NCI-H2029 (cell line): Measurements from ENCODE around the gene LRP1B.

Source experiments
- DNase-seq: peaks from one replicate; lab custom pipeline; 2025; lab: John Stamatoyannopoulos, UW

Gene LRP1B

GRCh38 chr2:140892911-140893637, 1237.7 kb downstream of the LRP1B start:
- no peak for DNase-seq

GRCh38 chr2:140892436-140892835, 1238.4 kb downstream of the LRP1B start:
- DNase-seq = no peak

GRCh38 chr2:140891614-140892212, 1239.1 kb downstream of the LRP1B start:
- DNase-seq = no peak

GRCh38 chr2:140882671-140883620, 1247.9 kb downstream of the LRP1B start:
- DNase-seq = no peak

- no peak for DNase-seq
These were observed 1250.2 kb downstream of the LRP1B start for GRCh38 chr2:140880573-140880972.

GRCh38 chr2:140876015-140876414, 1254.8 kb downstream of the LRP1B start:
- no peak for DNase-seq

GRCh38 chr2:140873915-140874531, 1256.8 kb downstream of the LRP1B start:
- no peak for DNase-seq

GRCh38 chr2:140869925-140870324, 1260.9 kb downstream of the LRP1B start:
- DNase-seq = no peak

GRCh38 chr2:140869107-140869506, 1261.7 kb downstream of the LRP1B start:
- DNase-seq = no peak

- DNase-seq = no peak
These were observed 1265.0 kb downstream of the LRP1B start for GRCh38 chr2:140865837-140866236.

GRCh38 chr2:140863713-140864112, 1267.1 kb downstream of the LRP1B start:
- peak; percentile 10 for DNase-seq

GRCh38 chr2:140862181-140862580, 1268.6 kb downstream of the LRP1B start:
- no peak for DNase-seq

GRCh38 chr2:140861666-140862065, 1269.2 kb downstream of the LRP1B start:
- DNase-seq = no peak

- no peak for DNase-seq
These were observed 1275.3 kb downstream of the LRP1B start for GRCh38 chr2:140855471-140855870.

GRCh38 chr2:140851258-140851981, 1279.4 kb downstream of the LRP1B start:
- no peak for DNase-seq

- no peak for DNase-seq
These were observed 1287.6 kb downstream of the LRP1B start for GRCh38 chr2:140843186-140843585.

GRCh38 chr2:140842110-140842509, 1288.7 kb downstream of the LRP1B start:
- no peak for DNase-seq

- DNase-seq = no peak
These were observed 1289.7 kb downstream of the LRP1B start for GRCh38 chr2:140841141-140841540.

- no peak for DNase-seq
These were observed 1294.0 kb downstream of the LRP1B start for GRCh38 chr2:140836826-140837225.

GRCh38 chr2:140835079-140835478, 1295.7 kb downstream of the LRP1B start:
- DNase-seq = no peak

GRCh38 chr2:140814141-140814540, 1316.7 kb downstream of the LRP1B start:
- peak; percentile 76 for DNase-seq

GRCh38 chr2:140808820-140809219, 1322.0 kb downstream of the LRP1B start:
- DNase-seq = peak; percentile 22
